HL-60 (cell line): ENCODE data around the gene RNASE7.

Source experiments
- POLR2AphosphoS5 ChIP-seq: IDR thresholded peaks from 2 replicates; pipeline ENCODE4 v1.6.1; 2012; ENCODE audit warnings: low read depth
- TF ChIP-seq, protein P1 (sequence below): IDR thresholded peaks from 2 replicates; pipeline ENCODE4 v1.6.1; 2012; ENCODE audit warnings: low read depth; ENCODE audit not compliant: insufficient replicate concordance
- TF ChIP-seq, protein P2 (sequence below): IDR thresholded peaks from one replicate; pipeline ENCODE4 v1.5.1; 2011; ENCODE audit warnings: low read length, control low read depth, inconsistent platforms; ENCODE audit not compliant: insufficient read depth

DNA sequence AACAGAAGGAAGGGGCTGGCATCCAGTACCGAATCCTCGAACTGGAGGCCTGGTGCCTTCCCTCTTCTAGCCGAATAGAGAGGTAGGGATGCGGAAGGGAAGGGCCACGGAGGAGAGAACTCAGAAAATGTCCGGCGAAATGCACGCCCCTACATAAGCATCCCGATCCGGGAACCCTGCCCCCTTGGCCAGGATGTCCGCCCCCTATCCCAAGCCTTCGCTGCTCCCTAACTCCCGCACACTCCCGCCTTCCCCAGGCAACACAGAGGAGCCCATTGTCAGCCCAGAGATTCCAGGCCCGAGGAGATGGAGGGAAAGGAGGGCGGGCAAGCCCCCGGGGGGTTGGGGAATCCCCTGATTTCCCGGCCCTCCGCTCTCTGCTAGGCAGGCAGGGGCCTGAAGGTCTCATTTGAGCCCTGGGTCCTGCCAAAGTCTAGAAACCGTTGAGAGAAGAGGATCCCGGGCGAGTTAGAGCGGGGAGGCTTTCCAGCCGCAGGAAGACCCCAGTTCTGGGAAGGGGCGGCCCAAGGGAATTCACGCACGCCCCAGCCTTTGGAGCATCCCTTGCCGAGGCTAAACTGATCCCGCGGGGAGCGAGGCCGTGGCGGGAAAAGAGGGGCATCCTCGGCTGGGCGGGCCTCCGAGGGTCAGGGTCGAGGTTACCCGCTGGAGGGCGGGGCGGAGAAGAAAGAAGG is 27.4 kb downstream of the RNASE7 start:
- TF ChIP-seq, protein P1, sequence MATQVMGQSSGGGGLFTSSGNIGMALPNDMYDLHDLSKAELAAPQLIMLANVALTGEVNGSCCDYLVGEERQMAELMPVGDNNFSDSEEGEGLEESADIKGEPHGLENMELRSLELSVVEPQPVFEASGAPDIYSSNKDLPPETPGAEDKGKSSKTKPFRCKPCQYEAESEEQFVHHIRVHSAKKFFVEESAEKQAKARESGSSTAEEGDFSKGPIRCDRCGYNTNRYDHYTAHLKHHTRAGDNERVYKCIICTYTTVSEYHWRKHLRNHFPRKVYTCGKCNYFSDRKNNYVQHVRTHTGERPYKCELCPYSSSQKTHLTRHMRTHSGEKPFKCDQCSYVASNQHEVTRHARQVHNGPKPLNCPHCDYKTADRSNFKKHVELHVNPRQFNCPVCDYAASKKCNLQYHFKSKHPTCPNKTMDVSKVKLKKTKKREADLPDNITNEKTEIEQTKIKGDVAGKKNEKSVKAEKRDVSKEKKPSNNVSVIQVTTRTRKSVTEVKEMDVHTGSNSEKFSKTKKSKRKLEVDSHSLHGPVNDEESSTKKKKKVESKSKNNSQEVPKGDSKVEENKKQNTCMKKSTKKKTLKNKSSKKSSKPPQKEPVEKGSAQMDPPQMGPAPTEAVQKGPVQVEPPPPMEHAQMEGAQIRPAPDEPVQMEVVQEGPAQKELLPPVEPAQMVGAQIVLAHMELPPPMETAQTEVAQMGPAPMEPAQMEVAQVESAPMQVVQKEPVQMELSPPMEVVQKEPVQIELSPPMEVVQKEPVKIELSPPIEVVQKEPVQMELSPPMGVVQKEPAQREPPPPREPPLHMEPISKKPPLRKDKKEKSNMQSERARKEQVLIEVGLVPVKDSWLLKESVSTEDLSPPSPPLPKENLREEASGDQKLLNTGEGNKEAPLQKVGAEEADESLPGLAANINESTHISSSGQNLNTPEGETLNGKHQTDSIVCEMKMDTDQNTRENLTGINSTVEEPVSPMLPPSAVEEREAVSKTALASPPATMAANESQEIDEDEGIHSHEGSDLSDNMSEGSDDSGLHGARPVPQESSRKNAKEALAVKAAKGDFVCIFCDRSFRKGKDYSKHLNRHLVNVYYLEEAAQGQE, result no peak
- TF ChIP-seq, protein P2, sequence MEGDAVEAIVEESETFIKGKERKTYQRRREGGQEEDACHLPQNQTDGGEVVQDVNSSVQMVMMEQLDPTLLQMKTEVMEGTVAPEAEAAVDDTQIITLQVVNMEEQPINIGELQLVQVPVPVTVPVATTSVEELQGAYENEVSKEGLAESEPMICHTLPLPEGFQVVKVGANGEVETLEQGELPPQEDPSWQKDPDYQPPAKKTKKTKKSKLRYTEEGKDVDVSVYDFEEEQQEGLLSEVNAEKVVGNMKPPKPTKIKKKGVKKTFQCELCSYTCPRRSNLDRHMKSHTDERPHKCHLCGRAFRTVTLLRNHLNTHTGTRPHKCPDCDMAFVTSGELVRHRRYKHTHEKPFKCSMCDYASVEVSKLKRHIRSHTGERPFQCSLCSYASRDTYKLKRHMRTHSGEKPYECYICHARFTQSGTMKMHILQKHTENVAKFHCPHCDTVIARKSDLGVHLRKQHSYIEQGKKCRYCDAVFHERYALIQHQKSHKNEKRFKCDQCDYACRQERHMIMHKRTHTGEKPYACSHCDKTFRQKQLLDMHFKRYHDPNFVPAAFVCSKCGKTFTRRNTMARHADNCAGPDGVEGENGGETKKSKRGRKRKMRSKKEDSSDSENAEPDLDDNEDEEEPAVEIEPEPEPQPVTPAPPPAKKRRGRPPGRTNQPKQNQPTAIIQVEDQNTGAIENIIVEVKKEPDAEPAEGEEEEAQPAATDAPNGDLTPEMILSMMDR, result no peak
- TF ChIP-seq POLR2AphosphoS5, result no peak
